PC-9 (cell line): ENCODE measurements around the gene TENT4A. TPM values are rescaled to one million over a fixed set of nuclear protein-coding genes. Genes with fewer than 3 reads are reported as not detected.

Source experiments
- BruUV-seq: library from RNA; stranded (reverse); fragments of 400-500 nt; replicated peaks from 2 replicates; lab custom pipeline; 2021; lab: Mats Ljungman, UMichigan
- CTCF ChIA-PET: fragments of 300-600 bp; sonication (Branson Sonifier 250); formaldehyde crosslinking; loops from one replicate; lab custom pipeline; 2022; ENCODE audit warnings: antibody characterized with exemption; lab: Charles Lee
- POLR2A ChIA-PET: fragments of 300-600 bp; sonication (Branson Sonifier 250); formaldehyde crosslinking; loops from one replicate; lab custom pipeline; 2022; ENCODE audit warnings: antibody characterized with exemption; ENCODE audit not compliant: unreplicated experiment; lab: Charles Lee
- DNase-seq, 2 experiments: peaks; one replicate each; pipeline versions ENCODE4 v3.0.0 to v3.0.0-alpha.2; 2015 to 2022; ENCODE audit warnings: mixed read lengths in 1 of 2
- H2AFZ ChIP-seq: fragments of 200-600 bp; sonication (generic); 2 replicates; pipeline ENCODE4 v1.8.1; 2017; ENCODE audit warnings: antibody characterized with exemption
- H3F3A ChIP-seq: fragments of 200-600 bp; sonication (generic); 2 replicates; pipeline ENCODE4 v1.8.1; 2017; ENCODE audit warnings: antibody characterized with exemption, mild to moderate bottlenecking, low read depth; ENCODE audit not compliant: insufficient read depth
- H3K27ac ChIP-seq: fragments of 200-600 bp; sonication (generic); 2 replicates; pipeline ENCODE4 v1.6.1; 2016; ENCODE audit warnings: mixed run types
- H3K27me3 ChIP-seq: fragments of 200-600 bp; sonication (generic); 2 replicates; pipeline ENCODE4 v1.6.1; 2016; ENCODE audit warnings: low read depth, mixed run types; ENCODE audit not compliant: insufficient read depth
- H3K36me3 ChIP-seq: fragments of 200-600 bp; sonication (generic); 2 replicates; pipeline ENCODE4 v1.6.1; 2016; ENCODE audit warnings: low read depth, mixed run types
- H3K4me1 ChIP-seq: fragments of 200-600 bp; sonication (generic); replicated peaks from 2 replicates; pipeline ENCODE4 v1.6.1; 2016; ENCODE audit warnings: mixed run types; ENCODE audit not compliant: insufficient read depth
- H3K4me2 ChIP-seq: fragments of 200-600 bp; sonication (generic); 2 replicates; pipeline ENCODE4 v1.6.1; 2017; ENCODE audit warnings: mixed run types
- H3K4me3 ChIP-seq: fragments of 200-600 bp; sonication (generic); 2 replicates; pipeline ENCODE4 v1.6.1; 2016; ENCODE audit warnings: mixed run types
- H3K79me2 ChIP-seq: fragments of 200-600 bp; sonication (generic); 2 replicates; pipeline ENCODE4 v1.6.1; 2017; ENCODE audit warnings: low read depth, mixed run types
- H3K9me2 ChIP-seq: fragments of 200-600 bp; sonication (generic); 2 replicates; pipeline ENCODE4 v1.8.1; 2017; ENCODE audit warnings: mild to moderate bottlenecking; ENCODE audit not compliant: insufficient read depth
- H3K9me3 ChIP-seq: fragments of 200-600 bp; sonication (generic); 2 replicates; pipeline ENCODE4 v1.8.1; 2016; ENCODE audit warnings: low read depth; ENCODE audit not compliant: insufficient read depth
- H4K20me1 ChIP-seq: fragments of 200-600 bp; sonication (generic); 2 replicates; pipeline ENCODE4 v1.8.1; 2017; ENCODE audit not compliant: insufficient read depth
- EZH2 ChIP-seq: fragments of 200-600 bp; sonication (generic); IDR thresholded peaks from 2 replicates; pipeline ENCODE4 v1.8.0; 2017; ENCODE audit warnings: antibody characterized with exemption, low read depth
- intact Hi-C: fragments of 100-400 bp; cut with micrococcal nuclease; formaldehyde crosslinking; loops from one replicate; pipeline ENCODE4 v1.10.0; 2022; ENCODE audit not compliant: unreplicated experiment
- total RNA-seq: library from RNA; stranded (reverse); gene quantifications from 2 replicates; pipeline ENCODE4 v1.2.3, GENCODE V29; 2021
- TF ChIP-seq, protein P1 (sequence below): fragments of 200-600 bp; sonication (generic); conservative IDR thresholded peaks from 2 replicates; pipeline ENCODE4 v1.6.1; 2017; ENCODE audit warnings: mixed run types, antibody characterized with exemption, mild to moderate bottlenecking, moderate library complexity

Gene TENT4A
- total RNA-seq, 1 experiment from 2014 or later: 84.8 TPM

DNA sequence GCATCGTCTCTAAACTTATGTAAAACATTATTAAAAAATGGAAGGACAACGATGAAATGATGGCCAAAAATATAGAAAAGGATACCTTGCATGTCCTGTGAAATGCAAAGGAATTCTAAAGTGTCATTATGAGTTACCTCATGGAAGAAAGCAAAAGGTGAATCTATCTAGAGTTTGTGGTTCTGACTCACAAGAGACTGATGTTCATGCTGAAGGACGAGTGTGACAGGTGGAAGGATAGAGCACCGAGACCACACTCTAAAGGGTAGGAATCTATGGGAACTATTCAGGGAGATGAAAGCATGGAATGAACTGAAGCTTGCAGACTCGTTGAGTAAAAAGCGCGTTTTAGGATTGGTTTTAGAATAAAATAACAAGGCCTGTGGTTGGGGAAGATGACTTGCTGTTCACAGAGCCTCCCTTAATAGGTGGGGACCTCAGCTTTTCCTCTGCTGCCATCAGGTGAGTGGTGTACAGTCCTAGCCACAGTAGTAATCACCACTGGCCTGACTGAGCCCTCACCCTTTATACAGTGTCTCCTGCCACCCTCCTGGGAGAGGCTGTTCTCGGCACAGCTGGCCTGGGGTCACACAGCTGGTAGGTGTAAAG is 11.2 kb downstream of the TENT4A start:
- no peak for DNase-seq
- ChIA-PET CTCF (no interaction called here), POLR2A (no interaction called here)
- H3K27ac ChIP-seq: no peak overlapping the region
- H3K36me3 ChIP-seq: peaks cover 13% of the 10 kb centered on the region; the same call in 1 of the 2 replicates
- TF ChIP-seq EZH2: no peak
- TF ChIP-seq, protein P1, sequence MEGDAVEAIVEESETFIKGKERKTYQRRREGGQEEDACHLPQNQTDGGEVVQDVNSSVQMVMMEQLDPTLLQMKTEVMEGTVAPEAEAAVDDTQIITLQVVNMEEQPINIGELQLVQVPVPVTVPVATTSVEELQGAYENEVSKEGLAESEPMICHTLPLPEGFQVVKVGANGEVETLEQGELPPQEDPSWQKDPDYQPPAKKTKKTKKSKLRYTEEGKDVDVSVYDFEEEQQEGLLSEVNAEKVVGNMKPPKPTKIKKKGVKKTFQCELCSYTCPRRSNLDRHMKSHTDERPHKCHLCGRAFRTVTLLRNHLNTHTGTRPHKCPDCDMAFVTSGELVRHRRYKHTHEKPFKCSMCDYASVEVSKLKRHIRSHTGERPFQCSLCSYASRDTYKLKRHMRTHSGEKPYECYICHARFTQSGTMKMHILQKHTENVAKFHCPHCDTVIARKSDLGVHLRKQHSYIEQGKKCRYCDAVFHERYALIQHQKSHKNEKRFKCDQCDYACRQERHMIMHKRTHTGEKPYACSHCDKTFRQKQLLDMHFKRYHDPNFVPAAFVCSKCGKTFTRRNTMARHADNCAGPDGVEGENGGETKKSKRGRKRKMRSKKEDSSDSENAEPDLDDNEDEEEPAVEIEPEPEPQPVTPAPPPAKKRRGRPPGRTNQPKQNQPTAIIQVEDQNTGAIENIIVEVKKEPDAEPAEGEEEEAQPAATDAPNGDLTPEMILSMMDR: no peak
- H3K4me2 ChIP-seq: no peak overlapping the region
- peaks cover 99% of the 10 kb centered on the region for H3K79me2 ChIP-seq
- no peak overlapping the region for H3K4me3 ChIP-seq
- peaks cover 98% of the 10 kb centered on the region for H4K20me1 ChIP-seq
- no peak overlapping the region for H2AFZ ChIP-seq
- H3K4me1 ChIP-seq: no peaks in the 10 kb centered on the region; the same call in 1 of the 2 replicates
- no peaks in the 10 kb centered on the region for H3K9me3 ChIP-seq
- no TSS peak for BruUV-seq
- no peaks in the 10 kb centered on the region for H3K9me2 ChIP-seq
- H3K27me3 ChIP-seq: no peaks in the 10 kb centered on the region
- intact Hi-C loops: no loop called here
- H3F3A ChIP-seq: no peaks in the 10 kb centered on the region

GRCh38 chr5:6725421-6725820 is 12.2 kb downstream of the TENT4A start:
- H4K20me1 ChIP-seq: peaks cover 98% of the 10 kb centered on the region
- POLR2A ChIA-PET: no interaction called here

DNA sequence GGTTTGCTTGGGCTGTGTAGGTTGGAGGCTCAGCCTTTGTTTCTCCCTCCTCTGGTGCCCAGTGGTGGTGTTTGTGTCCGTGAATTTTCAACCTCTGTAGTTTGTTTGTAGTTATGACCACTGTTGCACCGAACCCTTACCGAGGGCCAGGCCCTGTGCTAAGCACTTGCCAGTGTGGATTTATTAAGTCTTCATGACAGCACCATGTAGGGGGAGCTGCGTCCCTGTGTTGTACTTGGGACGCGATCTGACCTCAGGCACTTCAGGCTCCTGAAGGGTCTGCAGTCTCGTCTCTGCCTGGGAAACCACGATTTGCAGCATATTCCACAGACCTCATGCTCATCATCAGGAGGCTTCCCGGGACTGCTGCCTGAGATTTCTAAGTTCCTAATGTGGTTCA is 12.8 kb downstream of the TENT4A start:
- Histone ChIP-seq H3K27me3 (no peaks in the 10 kb centered on the region), H3K9me2 (no peaks in the 10 kb centered on the region), H3K4me1 (no peaks in the 10 kb centered on the region), H3K36me3 (peaks cover 13% of the 10 kb centered on the region; the same call in 1 of the 2 replicates), H2AFZ (no peak overlapping the region), H3K79me2 (peaks cover 100% of the 10 kb centered on the region), H4K20me1 (peaks cover 97% of the 10 kb centered on the region), H3K9me3 (no peaks in the 10 kb centered on the region), H3F3A (no peaks in the 10 kb centered on the region), H3K4me3 (no peak overlapping the region), H3K27ac (no peak overlapping the region), H3K4me2 (no peak overlapping the region)
- BruUV-seq: no TSS peak
- TF ChIP-seq, protein P1: no peak
- DNase-seq: no peak
- ChIA-PET POLR2A (no interaction called here), CTCF (no interaction called here)
- intact Hi-C loops: no loop called here

More at GRCh38 chr5:6725421-6725820, 12.2 kb downstream of the TENT4A start:
- BruUV-seq: no TSS peak
- Histone ChIP-seq H3K27me3 (no peaks in the 10 kb centered on the region), H3K36me3 (peaks cover 13% of the 10 kb centered on the region; the same call in 1 of the 2 replicates), H2AFZ (no peak overlapping the region), H3K79me2 (peaks cover 99% of the 10 kb centered on the region), H3K9me3 (no peaks in the 10 kb centered on the region), H3F3A (no peaks in the 10 kb centered on the region), H3K4me3 (no peak overlapping the region), H3K9me2 (no peaks in the 10 kb centered on the region), H3K4me1 (no peaks in the 10 kb centered on the region), H3K4me2 (no peak overlapping the region), H3K27ac (no peak overlapping the region)
- TF ChIP-seq EZH2: no peak
- TF ChIP-seq, protein P1: no peak
- intact Hi-C loops: no loop called here
- CTCF ChIA-PET: no interaction called here
- DNase-seq: no peak
